ENCODE measurements around the gene COA1. TPM values are rescaled to one million over a fixed set of nuclear protein-coding genes. Genes with fewer than 3 reads are reported as not detected.
"Not testable (repeated sequence)": the region's sequence is repeated elsewhere in the genome, so short reads cannot be mapped to it uniquely, and the experiment has no call there.

COA1 gene
- polyA plus RNA-seq, 5 donors = 57.6 to 82.4 (median 80.1) TPM

- no peak for DNase-seq
Measured at GRCh38 chr7:43600056-43600455, 129.3 kb downstream of the COA1 start.

DNA sequence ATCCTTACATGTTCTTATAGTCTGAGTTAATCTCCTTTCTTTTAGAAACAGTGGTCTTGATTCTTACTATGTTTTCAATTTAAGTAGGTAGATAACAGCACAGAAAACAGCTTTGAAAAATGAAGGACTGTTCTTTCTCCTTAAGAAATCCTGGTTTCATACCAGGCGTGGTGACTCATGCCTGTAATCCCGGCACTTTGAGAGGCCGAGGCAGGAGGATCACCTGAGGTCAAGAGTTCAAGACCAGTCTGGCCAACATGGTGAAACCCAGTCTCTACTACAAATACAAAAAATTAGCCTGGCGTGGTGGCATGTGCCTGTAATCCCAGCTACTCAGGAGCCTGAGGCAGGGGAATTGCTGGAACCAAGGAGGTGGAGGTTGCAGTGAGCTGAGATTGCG is 132.9 kb downstream of the COA1 start:
- not testable (repeated sequence) for DNase-seq

DNA sequence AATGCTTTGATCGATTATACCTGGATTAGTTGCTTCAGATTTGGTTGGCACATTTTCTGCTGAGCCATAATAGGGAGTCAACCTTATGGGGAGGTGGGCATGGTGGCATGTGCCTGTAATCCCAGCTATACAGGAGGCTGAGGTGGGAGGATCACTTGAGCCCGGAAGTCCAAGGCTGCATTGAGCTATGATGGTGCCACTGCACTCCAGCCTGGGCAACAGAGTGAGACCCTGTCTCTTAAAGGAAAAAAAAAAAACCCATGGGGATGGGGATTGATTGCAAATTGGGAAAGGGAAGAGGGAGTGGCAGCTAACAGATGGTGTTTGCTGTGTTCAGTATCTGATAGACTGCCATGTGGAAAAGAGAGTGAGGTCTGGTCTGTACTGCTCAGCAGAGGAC is 135.3 kb downstream of the COA1 start:
- DNase-seq = no peak

- DNase-seq = no peak
Measured at GRCh38 chr7:43593010-43593409, 136.3 kb downstream of the COA1 start.

DNA sequence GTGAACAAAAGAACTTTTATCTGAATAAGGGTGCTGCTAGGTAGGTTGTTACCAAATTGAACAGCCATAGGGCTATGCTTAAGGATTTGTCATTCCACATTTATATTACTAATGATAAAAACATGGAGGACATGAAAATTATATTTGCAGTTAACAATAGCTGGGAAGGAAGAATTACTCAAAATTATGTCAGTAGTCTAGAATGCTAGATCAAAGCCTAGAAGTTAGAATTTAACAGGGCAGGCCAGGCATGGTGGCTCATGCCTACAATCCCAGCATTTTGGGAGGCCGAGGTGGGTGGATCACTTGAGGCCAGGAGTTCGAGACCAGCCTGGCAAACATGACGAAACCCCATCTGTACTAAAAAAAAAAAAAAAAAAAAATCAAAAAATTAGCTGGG is 137.0 kb downstream of the COA1 start:
- no peak for DNase-seq

DNA sequence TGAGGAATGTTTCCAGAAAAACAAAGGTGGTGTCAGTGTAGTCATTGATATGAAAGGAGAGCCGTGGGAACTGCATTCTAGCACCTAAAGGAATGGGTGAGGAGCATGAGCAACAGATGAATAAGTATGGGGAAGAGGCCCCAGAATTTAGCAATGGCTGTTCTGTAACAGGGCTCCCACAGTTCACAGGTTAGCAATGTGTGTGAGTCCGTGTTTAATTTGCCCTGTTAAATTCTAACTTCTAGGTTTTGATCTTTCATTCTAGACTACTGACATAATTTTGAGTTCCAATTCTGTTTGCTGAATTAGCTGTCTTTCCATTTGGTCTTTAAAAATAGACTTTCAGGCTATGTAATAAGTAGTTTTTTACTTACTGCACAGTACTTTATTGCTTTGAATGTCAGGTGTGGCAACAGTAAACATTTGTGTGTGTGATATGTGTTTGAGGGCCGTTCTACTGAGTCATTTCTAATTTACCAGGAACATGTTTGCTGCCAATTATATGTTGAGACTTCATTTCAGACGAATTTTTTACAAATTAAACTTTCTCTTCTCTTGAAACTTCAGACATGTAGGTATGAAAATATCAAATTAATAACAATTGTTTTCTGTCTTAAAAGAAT is 137.7 kb downstream of the COA1 start:
- no peak for DNase-seq

DNA sequence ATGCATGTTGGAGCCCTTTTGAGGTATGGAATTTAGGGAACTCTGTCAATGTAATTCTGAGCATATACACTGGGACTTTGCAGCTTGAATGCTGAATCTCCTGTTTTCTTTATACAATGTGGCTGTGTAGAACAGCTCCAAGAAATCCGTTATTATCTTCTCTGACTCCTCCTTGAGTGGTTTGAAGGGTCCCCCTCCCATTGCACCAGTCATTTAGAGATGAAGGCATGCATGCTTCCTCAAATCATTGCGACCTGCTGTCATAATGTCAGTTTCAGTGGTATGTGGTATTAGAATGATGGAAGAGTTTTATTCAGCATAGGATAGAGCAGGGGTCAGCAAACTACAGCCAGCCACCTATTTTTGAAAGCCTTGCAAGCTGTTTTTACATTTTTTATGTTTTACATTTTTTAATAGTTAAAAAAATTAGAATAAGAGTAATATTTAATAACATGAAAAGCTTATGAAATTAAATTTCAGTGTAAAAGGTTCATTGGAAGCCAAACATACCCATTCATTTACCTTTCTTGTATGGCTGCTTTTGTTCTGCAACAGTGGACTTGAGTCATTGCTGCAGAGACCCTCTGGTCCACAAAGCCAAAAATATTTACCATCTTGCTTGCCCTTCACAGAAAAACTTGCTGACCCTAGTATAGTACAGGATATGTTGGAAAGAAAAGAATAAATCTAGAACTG is 138.3 kb downstream of the COA1 start:
- DNase-seq = no peak

DNA sequence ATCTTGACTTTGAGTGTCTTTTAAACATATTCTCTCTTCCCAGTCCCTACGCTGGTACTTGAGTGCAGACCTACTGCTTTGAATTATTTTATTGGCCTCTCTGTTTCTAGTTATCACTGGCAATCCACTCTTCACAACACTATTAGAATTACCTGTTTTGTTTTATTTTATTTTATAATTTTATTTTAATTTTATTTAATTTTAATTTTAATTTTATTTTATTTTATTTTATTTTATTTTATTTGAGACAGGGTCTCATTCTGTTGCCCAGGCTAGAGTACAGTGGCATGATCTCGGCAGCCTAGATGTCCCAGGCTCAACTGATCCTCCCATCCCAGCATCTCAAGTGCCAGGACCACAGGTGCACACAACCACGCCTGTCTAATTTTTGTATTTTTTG is 139.6 kb downstream of the COA1 start:
- DNase-seq = no peak

Other genes with a start within 250 kb of the COA1 start
- 10 to 100 TPM; 21.7 to 32.9 (median 31.4) TPM for gene STK17A, start 146.4 kb downstream of the COA1 start, polyA plus RNA-seq (ENCODE audit: insufficient read depth in 1 of 5, insufficient read length in 5 of 5, low replicate concordance in 1 of 5)
- gene BLVRA, start 29.2 kb upstream of the COA1 start, polyA plus RNA-seq (ENCODE audit: insufficient read depth in 1 of 5, insufficient read length in 5 of 5, low replicate concordance in 1 of 5) = 10 to 100 TPM; 40.5 to 49.2 (median 43.4) TPM
- 10 to 100 TPM; 47.9 to 88.1 (median 57.2) TPM for gene MRPS24, start 140.0 kb upstream of the COA1 start, polyA plus RNA-seq (ENCODE audit: insufficient read depth in 1 of 5, insufficient read length in 5 of 5, low replicate concordance in 1 of 5)
- 10 to 100 TPM; 28.6 to 33.9 (median 29.0) TPM for gene URGCP, start 177.1 kb upstream of the COA1 start, polyA plus RNA-seq (ENCODE audit: insufficient read depth in 1 of 5, insufficient read length in 5 of 5, low replicate concordance in 1 of 5)
- 10 to 100 TPM; 13.0 to 21.0 (median 15.0) TPM for gene UBE2D4, start 196.9 kb upstream of the COA1 start, polyA plus RNA-seq (ENCODE audit: insufficient read depth in 1 of 5, insufficient read length in 5 of 5, low replicate concordance in 1 of 5)

Data from right lung (tissue), 5 donors.